NB4 (cell line): ENCODE results near the gene FBXW8.

Experiments
- DNase-seq: peaks from one replicate; pipeline ENCODE4 v3.0.0; 2010; ENCODE audit warnings: low read depth
- H3K4me3 ChIP-seq: one replicate; pipeline ENCODE4 v1.5.1; 2011; ENCODE audit warnings: mild to moderate bottlenecking, low read depth, low read length, moderate library complexity
- MYC ChIP-seq: IDR thresholded peaks from 2 replicates; pipeline ENCODE4 v1.6.1; 2011; ENCODE audit warnings: low read depth, low read length
- POLR2A ChIP-seq: IDR thresholded peaks from 2 replicates; pipeline ENCODE4 v1.6.1; 2011; ENCODE audit warnings: mild to moderate bottlenecking; ENCODE audit not compliant: insufficient read length; ENCODE audit errors: extremely low read depth
- TF ChIP-seq, protein P1 (sequence below): IDR thresholded peaks from 2 replicates; pipeline ENCODE4 v1.6.1; 2011; ENCODE audit warnings: low read depth, low read length
- TF ChIP-seq, protein P2 (sequence below): IDR thresholded peaks from one replicate; pipeline ENCODE4 v1.5.1; 2012; ENCODE audit warnings: low read depth, low read length

FBXW8 gene

DNA sequence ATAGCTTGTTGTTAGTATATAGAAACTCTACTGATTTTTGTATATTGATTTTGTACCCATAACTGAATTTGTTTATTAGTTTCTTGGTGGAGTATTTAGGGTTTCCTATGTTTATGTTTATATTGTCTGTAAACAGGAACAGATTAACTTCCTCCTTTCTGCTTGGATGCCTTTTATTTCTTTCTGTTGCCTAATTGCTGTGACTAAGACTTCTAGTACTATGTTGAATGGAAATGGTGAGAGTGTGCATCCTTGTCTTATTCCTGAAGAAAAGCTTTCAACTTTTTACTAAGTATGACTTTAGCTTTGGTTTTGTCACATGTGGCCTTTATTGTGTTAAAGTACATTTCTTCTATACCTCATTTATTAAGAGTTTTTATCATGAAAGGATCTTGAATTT is 20.9 kb downstream of the FBXW8 start:
- TF ChIP-seq MYC (no peak), POLR2A (no peak)
- TF ChIP-seq, protein P1, sequence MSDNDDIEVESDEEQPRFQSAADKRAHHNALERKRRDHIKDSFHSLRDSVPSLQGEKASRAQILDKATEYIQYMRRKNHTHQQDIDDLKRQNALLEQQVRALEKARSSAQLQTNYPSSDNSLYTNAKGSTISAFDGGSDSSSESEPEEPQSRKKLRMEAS = no peak
- TF ChIP-seq, protein P2, sequence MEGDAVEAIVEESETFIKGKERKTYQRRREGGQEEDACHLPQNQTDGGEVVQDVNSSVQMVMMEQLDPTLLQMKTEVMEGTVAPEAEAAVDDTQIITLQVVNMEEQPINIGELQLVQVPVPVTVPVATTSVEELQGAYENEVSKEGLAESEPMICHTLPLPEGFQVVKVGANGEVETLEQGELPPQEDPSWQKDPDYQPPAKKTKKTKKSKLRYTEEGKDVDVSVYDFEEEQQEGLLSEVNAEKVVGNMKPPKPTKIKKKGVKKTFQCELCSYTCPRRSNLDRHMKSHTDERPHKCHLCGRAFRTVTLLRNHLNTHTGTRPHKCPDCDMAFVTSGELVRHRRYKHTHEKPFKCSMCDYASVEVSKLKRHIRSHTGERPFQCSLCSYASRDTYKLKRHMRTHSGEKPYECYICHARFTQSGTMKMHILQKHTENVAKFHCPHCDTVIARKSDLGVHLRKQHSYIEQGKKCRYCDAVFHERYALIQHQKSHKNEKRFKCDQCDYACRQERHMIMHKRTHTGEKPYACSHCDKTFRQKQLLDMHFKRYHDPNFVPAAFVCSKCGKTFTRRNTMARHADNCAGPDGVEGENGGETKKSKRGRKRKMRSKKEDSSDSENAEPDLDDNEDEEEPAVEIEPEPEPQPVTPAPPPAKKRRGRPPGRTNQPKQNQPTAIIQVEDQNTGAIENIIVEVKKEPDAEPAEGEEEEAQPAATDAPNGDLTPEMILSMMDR = no peak
- H3K4me3 ChIP-seq = no peak overlapping the region
- DNase-seq = no peak

DNA sequence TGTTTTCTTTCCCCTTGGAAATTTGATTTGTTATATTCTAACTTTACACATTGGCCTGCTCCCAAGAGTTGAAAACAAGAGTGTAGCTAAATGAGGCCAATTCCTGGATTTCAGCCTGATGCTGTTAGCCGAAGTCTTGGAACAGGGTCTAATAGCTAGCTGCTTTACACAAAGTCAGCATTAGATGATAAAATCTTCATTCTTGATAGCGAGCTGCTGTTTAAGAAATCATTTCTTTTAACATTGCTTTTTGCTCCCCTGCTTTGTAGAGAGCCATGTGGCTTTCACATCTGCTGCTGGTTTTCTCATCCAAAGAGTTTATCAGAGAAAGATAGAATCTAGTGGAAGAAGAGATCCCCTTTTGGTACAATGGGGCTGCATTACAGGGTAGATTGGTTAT is 22.3 kb downstream of the FBXW8 start:
- DNase-seq = no peak
- TF ChIP-seq POLR2A = no peak
- TF ChIP-seq, protein P2 = no peak
- no peak for TF ChIP-seq MYC
- TF ChIP-seq, protein P1 = no peak
- H3K4me3 ChIP-seq = no peak overlapping the region

DNA sequence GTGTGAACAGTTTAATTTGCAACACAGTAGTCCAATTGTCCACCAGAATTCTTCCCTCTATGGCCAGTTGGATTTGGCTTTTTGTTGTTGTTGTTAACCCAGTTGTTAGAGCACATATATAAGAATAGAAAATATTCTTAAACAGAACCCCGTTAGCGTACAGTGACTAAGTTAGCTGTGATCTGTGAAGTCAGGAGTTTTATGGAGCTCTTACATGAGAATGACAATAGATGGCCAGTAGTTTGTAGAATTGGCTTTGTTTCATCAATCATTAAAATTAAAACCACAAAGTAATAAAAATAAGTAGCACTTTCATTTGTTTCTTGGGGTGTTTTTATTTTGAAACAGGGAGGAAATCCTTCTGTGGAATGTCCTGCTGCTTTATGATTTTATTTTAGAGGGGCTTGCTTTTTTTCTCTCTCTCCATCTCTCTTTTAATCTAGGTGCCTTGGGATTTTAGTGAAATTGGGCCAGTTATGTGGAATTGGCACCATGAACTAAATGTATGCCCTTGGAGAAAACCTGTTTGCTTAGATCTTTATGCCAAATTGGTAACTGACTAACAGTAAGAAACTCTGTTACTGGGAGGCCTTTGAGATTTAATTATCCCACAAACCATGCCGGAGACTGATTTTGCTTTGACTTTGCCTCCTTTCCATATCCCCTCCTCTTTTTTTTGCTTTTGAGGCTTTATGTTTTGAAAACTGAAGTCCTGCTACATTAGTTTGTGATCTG is 22.9 kb downstream of the FBXW8 start:
- TF ChIP-seq, protein P1 = no peak
- no peak for TF ChIP-seq MYC
- TF ChIP-seq POLR2A = no peak
- TF ChIP-seq, protein P2 = no peak
- no peak for DNase-seq
- no peak overlapping the region for H3K4me3 ChIP-seq

DNA sequence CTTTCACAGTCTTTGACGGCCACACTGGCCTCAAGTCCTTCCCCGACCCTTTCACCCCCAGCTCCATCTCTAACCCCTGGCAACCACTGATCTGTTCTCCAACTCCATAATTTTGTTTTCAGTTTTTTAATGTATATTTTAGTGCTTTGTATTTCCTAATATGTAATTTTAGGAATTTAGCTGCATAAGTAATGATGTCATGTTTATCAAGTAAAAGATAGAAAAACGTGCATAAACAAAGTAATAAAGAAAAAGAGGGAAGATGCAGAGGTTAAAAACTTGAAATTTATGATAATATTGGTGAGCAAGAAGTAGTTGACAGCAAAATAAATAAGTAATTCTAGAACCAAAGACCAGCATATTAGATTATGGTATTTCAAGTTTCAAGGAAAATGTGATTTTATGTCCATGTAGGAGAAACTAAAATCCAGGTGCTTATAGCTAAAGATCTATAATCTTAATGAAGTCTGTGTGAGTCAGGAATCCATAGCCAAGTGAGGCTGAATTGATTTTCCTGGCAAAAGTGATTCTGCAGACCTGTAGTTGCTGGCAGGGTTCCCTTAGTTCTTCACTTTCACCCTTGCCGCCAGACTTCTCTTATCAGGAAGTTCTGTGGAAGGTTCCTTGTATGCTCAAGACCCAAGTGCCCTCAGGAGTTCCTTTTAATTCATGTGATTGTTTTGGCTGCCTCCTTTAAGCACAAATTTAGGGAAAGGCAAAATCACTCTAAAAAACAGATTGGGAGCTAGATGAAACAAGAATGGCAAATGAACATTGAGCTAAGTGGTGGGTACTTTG is 24.4 kb downstream of the FBXW8 start:
- TF ChIP-seq POLR2A = no peak
- TF ChIP-seq, protein P1 = no peak
- TF ChIP-seq, protein P2 = no peak
- no peak for TF ChIP-seq MYC
- no peak for DNase-seq
- H3K4me3 ChIP-seq = no peak overlapping the region

DNA sequence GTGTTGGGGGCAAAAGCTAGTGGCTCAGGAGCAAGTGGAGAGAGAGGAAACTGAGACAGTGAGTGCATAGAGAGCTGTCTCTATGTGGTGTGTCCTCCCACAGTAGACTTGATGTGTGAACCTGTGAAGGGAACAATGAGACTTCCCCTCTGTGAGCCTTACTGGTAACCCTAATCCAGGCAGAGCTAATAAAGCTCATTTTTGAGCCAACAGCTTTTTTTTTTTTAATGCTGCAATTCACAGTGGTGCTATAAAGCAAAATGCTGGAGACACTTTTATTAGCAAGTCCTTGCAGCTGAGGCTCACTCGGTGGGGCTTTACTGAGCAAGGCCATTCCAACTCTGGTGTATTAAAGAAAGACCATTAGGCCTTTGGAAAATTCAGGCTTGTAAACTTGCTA is 26.9 kb downstream of the FBXW8 start:
- DNase-seq = no peak
- H3K4me3 ChIP-seq = no peak overlapping the region
- TF ChIP-seq MYC (no peak), POLR2A (no peak)
- TF ChIP-seq, protein P2 = no peak
- TF ChIP-seq, protein P1 = no peak
